PC-9 (cell line): ENCODE results near the gene OR2M2.

Experiments used
- CTCF ChIP-seq: fragments of 200-600 bp; sonication (generic); conservative IDR thresholded peaks from 2 replicates; pipeline ENCODE4 v1.6.1; 2017; ENCODE audit warnings: mixed run types, antibody characterized with exemption, mild to moderate bottlenecking, moderate library complexity
- EZH2 ChIP-seq: fragments of 200-600 bp; sonication (generic); IDR thresholded peaks from 2 replicates; pipeline ENCODE4 v1.8.0; 2017; ENCODE audit warnings: antibody characterized with exemption, low read depth

- TF ChIP-seq EZH2 (no peak), CTCF (no peak)
These were observed 22.3 kb downstream of the OR2M2 start, which contains the start of gene OR2M3 for GRCh38 chr1:248196965-248197364.
